Caco-2 (cell line): ENCODE data around the gene EVX2. TPM values are rescaled to one million over a fixed set of nuclear protein-coding genes. Genes with fewer than 3 reads are reported as not detected.

Experiments
- BruUV-seq: library from RNA; stranded (reverse); fragments of 400-500 nt; replicated peaks from 2 replicates; lab custom pipeline; 2021; lab: Mats Ljungman, UMichigan
- CTCF ChIA-PET: fragments of 300-600 bp; sonication (Branson Sonifier 250); formaldehyde crosslinking; loops from one replicate; lab custom pipeline; 2022; ENCODE audit warnings: antibody characterized with exemption; lab: Charles Lee
- POLR2A ChIA-PET: fragments of 300-600 bp; sonication (Branson Sonifier 250); formaldehyde crosslinking; loops from one replicate; lab custom pipeline; 2022; ENCODE audit warnings: antibody characterized with exemption; lab: Charles Lee
- DNase-seq, 2 experiments: peaks; one replicate each; pipeline versions ENCODE4 v3.0.0 to v3.0.0-alpha.2; 2020 to 2022
- H3K27me3 ChIP-seq: replicated peaks from 2 replicates; pipeline ENCODE4 v1.6.0; 2011; ENCODE audit warnings: low read length; ENCODE audit not compliant: control insufficient read depth, insufficient read depth
- H3K36me3 ChIP-seq: 2 replicates; pipeline ENCODE4 v1.5.1; 2011; ENCODE audit warnings: low read length; ENCODE audit not compliant: control insufficient read depth, insufficient read depth
- H3K4me1 ChIP-seq: fragments of 250-450 bp; sonication (Bioruptor Pico); 2 replicates; pipeline ENCODE4 v1.5.1; 2020; ENCODE audit warnings: mild to moderate bottlenecking
- H3K4me3 ChIP-seq: 2 replicates; pipeline ENCODE4 v1.5.1; 2011; ENCODE audit warnings: low read depth, mild to moderate bottlenecking, control low read depth, low read length
- H3K9me3 ChIP-seq: fragments of 250-450 bp; sonication (Bioruptor Pico); 2 replicates; pipeline ENCODE4 v1.5.1; 2020; ENCODE audit warnings: mild to moderate bottlenecking, moderate library complexity
- H3K27ac Mint-ChIP-seq: one replicate; pipeline ENCODE4 v1.8.0; 2022; ENCODE audit warnings: mixed read lengths; ENCODE audit not compliant: unreplicated experiment
- H3K27me3 Mint-ChIP-seq: one replicate; pipeline ENCODE4 v1.8.0; 2022; ENCODE audit warnings: mixed read lengths; ENCODE audit not compliant: insufficient read depth, unreplicated experiment
- H3K36me3 Mint-ChIP-seq: one replicate; pipeline ENCODE4 v1.8.0; 2022; ENCODE audit warnings: mild to moderate bottlenecking, mixed read lengths; ENCODE audit not compliant: insufficient read depth, unreplicated experiment
- H3K4me1 Mint-ChIP-seq: one replicate; pipeline ENCODE4 v1.8.0; 2022; ENCODE audit warnings: low read depth, mixed read lengths; ENCODE audit not compliant: unreplicated experiment
- H3K4me3 Mint-ChIP-seq: one replicate; pipeline ENCODE4 v1.8.0; 2022; ENCODE audit warnings: mild to moderate bottlenecking, moderate library complexity, mixed read lengths; ENCODE audit not compliant: unreplicated experiment
- H3K9me3 Mint-ChIP-seq: one replicate; pipeline ENCODE4 v1.8.0; 2022; ENCODE audit warnings: mixed read lengths; ENCODE audit not compliant: unreplicated experiment
- CTCF ChIP-seq, 2 experiments: fragments of 200-600 bp in 1 of 2; IDR thresholded peaks; 1 replicate in 1 of 2; 2 replicates in 1 of 2; pipeline versions ENCODE4 v1.5.1 to v1.8.0; 2011 to 2022; ENCODE audit warnings: antibody characterized with exemption in 1 of 2, control low read depth in 1 of 2, inconsistent platforms in 1 of 2, low read depth in 1 of 2, low read length in 1 of 2, mild to moderate bottlenecking in 1 of 2, moderate library complexity in 1 of 2; ENCODE audit not compliant: insufficient read depth in 1 of 2, severe bottlenecking in 1 of 2, unreplicated experiment in 1 of 2
- intact Hi-C: fragments of 100-400 bp; cut with micrococcal nuclease; formaldehyde crosslinking; loops from one replicate; pipeline ENCODE4 v1.10.0; 2022; ENCODE audit not compliant: unreplicated experiment
- total RNA-seq: library from RNA; stranded (reverse); gene quantifications from 2 replicates; pipeline ENCODE4 v1.2.3, GENCODE V29; 2022

The EVX2 gene
- total RNA-seq, 1 experiment from 2014 or later, result not detected

GRCh38 chr2:176101216-176101830, 17.6 kb upstream of the EVX2 start:
- Histone ChIP-seq H3K27me3 (peaks cover 9% of the 10 kb centered on the region), H3K4me3 (no peak overlapping the region), H3K9me3 (no peaks in the 10 kb centered on the region), H3K4me1 (peaks cover 18% of the 10 kb centered on the region), H3K36me3 (no peaks in the 10 kb centered on the region)
- ChIA-PET CTCF (no interaction called here), POLR2A (no interaction called here)
- Mint-ChIP-seq H3K4me1 (peaks cover 13% of the 10 kb centered on the region), H3K27me3 (peaks cover 54% of the 10 kb centered on the region), H3K4me3 (no peak overlapping the region), H3K36me3 (no peaks in the 10 kb centered on the region), H3K9me3 (no peaks in the 10 kb centered on the region), H3K27ac (no peak overlapping the region)
- BruUV-seq, result no TSS peak
- TF ChIP-seq CTCF (IDR thresholded peaks at IDR 0.05; ENCODE audit: insufficient read depth in 1 of 2, low read depth in 1 of 2, low read length in 1 of 2, severe bottlenecking in 1 of 2, unreplicated experiment in 1 of 2), result no peak
- intact Hi-C loops, result no loop called here
- peak in 1 of 2 experiments; percentile 17 for DNase-seq

GRCh38 chr2:176100547-176101140, 16.9 kb upstream of the EVX2 start:
- ChIA-PET POLR2A (no interaction called here), CTCF (no interaction called here)
- intact Hi-C loops, result no loop called here
- no peak overlapping the region for H3K4me3 ChIP-seq
- H3K9me3 ChIP-seq, result no peaks in the 10 kb centered on the region
- peaks cover 5% of the 10 kb centered on the region for H3K27me3 ChIP-seq
- no peak overlapping the region for H3K4me3 Mint-ChIP-seq
- H3K27ac Mint-ChIP-seq, result no peak overlapping the region
- H3K9me3 Mint-ChIP-seq, result no peaks in the 10 kb centered on the region
- BruUV-seq, result no TSS peak
- peaks cover 8% of the 10 kb centered on the region for H3K4me1 Mint-ChIP-seq
- peak in 1 of 2 experiments; percentile 10 for DNase-seq
- TF ChIP-seq CTCF (IDR thresholded peaks at IDR 0.05; ENCODE audit: insufficient read depth in 1 of 2, low read depth in 1 of 2, low read length in 1 of 2, severe bottlenecking in 1 of 2, unreplicated experiment in 1 of 2), result no peak
- peaks cover 18% of the 10 kb centered on the region for H3K4me1 ChIP-seq
- no peaks in the 10 kb centered on the region for H3K36me3 Mint-ChIP-seq
- H3K36me3 ChIP-seq, result no peaks in the 10 kb centered on the region
- H3K27me3 Mint-ChIP-seq, result peaks cover 48% of the 10 kb centered on the region

GRCh38 chr2:176099728-176100546, 16.2 kb upstream of the EVX2 start, which contains the start of gene HOXD12:
Gene HOXD12 (plus strand): TSS chr2:176099795. CDS start chr2:176099802, 7 bp downstream.
- no TSS peak for BruUV-seq
- ChIA-PET CTCF (no interaction called here), POLR2A (no interaction called here)
- Mint-ChIP-seq H3K27ac (no peak within 1 kb of the TSS), H3K4me3 (no peak within 1 kb of the TSS), H3K9me3 (no peaks in the 10 kb centered on the region), H3K4me1 (peaks cover 8% of the 10 kb centered on the region), H3K27me3 (peaks cover 41% of the 10 kb centered on the region), H3K36me3 (no peaks in the 10 kb centered on the region)
- Histone ChIP-seq H3K27me3 (peaks cover 5% of the 10 kb centered on the region), H3K4me3 (no peak within 1 kb of the TSS), H3K36me3 (no peaks in the 10 kb centered on the region), H3K9me3 (no peaks in the 10 kb centered on the region), H3K4me1 (peaks cover 17% of the 10 kb centered on the region)
- intact Hi-C loops, result loop anchor here (10.0 kb wide), 2 partner anchors 495 to 1065 kb away; no protein-coding TSS in a partner anchor
- TF ChIP-seq CTCF (IDR thresholded peaks at IDR 0.05; ENCODE audit: insufficient read depth in 1 of 2, low read depth in 1 of 2, low read length in 1 of 2, severe bottlenecking in 1 of 2, unreplicated experiment in 1 of 2), result no peak
- peak in 1 of 2 experiments; percentile 27 for DNase-seq
